Measurements from ENCODE around the gene CCND2.

CCND2 gene

DNA sequence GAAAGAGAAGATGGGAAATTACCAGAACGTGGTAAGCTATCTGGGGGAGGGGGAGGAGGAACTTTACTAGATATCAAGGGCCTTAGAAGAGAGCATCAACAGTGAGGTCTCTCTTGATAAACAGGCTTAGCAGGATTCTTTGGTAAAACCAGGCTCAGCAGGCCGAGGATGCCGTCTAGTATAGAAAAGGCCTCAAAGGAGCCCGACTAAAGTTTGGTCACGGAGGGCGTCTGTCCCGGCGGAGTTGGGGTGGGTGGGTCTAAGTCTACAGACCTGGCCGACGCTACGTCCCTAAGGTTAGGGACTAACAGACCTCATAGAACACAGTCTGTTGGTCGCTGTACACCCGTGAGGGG lies 46.9 kb downstream of the CCND2 start:
- TF ChIP-seq, protein P1, sequence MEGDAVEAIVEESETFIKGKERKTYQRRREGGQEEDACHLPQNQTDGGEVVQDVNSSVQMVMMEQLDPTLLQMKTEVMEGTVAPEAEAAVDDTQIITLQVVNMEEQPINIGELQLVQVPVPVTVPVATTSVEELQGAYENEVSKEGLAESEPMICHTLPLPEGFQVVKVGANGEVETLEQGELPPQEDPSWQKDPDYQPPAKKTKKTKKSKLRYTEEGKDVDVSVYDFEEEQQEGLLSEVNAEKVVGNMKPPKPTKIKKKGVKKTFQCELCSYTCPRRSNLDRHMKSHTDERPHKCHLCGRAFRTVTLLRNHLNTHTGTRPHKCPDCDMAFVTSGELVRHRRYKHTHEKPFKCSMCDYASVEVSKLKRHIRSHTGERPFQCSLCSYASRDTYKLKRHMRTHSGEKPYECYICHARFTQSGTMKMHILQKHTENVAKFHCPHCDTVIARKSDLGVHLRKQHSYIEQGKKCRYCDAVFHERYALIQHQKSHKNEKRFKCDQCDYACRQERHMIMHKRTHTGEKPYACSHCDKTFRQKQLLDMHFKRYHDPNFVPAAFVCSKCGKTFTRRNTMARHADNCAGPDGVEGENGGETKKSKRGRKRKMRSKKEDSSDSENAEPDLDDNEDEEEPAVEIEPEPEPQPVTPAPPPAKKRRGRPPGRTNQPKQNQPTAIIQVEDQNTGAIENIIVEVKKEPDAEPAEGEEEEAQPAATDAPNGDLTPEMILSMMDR (IDR thresholded peaks at IDR 0.05; ENCODE audit: borderline replicate concordance, control extremely low read depth, extremely low read depth, insufficient read depth, missing control alignments), result no peak
- in situ Hi-C loops (cut with MboI; ENCODE audit: low sequenced_read_pairs, unreplicated experiment), result no loop called here
- no peak for DNase-seq (ENCODE audit: low spot score)

DNA sequence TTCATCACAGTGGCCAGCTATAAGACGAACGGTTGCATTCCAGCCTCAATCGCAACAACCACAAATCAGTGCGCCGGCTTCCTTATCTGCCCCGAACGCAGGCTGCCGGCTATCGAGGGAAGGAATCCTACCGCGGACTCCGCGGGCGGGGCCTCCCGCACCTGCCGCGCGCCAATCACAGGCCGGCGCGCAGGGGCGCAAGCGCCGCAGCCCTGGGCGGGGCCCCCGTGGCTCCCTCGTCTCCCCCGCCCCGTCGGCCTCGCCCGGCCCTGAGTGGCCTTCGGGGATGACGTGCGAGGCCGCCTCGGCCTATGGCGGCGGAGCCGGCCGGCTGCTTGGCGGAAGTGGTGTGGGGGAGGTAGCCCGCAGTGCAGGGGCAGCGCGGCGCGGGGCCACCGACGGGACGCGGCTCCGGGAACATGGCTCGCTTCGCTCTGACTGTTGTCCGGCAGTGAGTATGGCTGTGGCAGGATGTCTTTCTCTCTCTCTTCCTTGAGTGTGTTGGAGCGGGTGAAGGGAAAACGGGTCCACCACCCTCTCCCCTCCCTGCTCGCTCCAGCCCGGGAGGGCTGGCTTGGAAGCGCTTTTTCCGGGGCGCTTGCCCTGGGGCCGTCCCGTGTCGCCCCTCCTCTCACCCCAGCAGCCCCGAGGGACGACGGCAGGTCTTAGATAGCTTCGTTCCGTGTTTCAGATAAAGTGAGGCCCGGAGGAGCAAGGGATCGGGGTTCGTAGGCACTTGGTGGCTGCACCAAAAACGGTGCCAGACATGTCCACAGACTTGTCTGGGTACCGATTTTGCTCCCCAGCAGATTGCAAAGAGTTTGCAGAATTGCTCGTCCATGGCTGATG lies 47.5 kb downstream of the CCND2 start, which contains the start of gene TIGAR:
Gene TIGAR (plus strand): TSS at position 361 of the 849 bp plus-strand sequence. CDS start 59 bp downstream, at position 420.
- in situ Hi-C loops (cut with MboI; ENCODE audit: low sequenced_read_pairs, unreplicated experiment), result no loop called here
- TF ChIP-seq, protein P1 (IDR thresholded peaks at IDR 0.05; ENCODE audit: borderline replicate concordance, control extremely low read depth, extremely low read depth, insufficient read depth, missing control alignments), result no peak
- DNase-seq (ENCODE audit: low spot score), result peak; percentile 99

DNA sequence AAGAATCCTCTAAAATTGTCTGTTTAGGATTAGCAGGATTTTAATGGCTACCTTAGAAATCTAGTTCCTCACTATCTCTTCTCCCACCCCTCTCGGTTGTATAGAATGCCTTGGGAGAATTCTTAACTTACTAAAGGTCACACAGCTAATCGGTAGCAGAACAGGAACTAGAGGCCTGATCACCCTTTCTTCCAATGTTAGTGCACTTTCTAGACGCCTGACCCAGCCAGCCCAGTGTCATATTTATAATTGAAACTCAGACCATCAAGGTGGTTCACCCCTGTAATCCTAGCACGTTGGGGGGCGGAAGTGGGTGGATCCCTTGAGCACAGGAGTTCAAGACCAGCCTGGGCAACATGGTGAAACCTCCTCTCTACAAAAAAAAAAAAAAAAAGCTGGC lies 49.2 kb downstream of the CCND2 start:
- TF ChIP-seq, protein P1 (IDR thresholded peaks at IDR 0.05; ENCODE audit: borderline replicate concordance, control extremely low read depth, extremely low read depth, insufficient read depth, missing control alignments), result no peak
- in situ Hi-C loops (cut with MboI; ENCODE audit: low sequenced_read_pairs, unreplicated experiment), result no loop called here

More for the DNA sequence above, 49.2 kb downstream of the CCND2 start:
- no peak for DNase-seq (ENCODE audit: low spot score)

Data from GM13976 (cell line).